SK-N-SH treated with all-trans-retinoic acid at 6 μM for 48 hours (cell line): Measurements from ENCODE around the gene TLE2.

Experiments
- ATAC-seq: fragments of 200-7000 bp; cut with Tn5 transposase; 3 replicates; pipeline ENCODE4 v1.9.1; 2020; ENCODE audit warnings: mild to moderate bottlenecking, moderate library complexity
- ARNTL ChIP-seq: fragments of 450-650 bp; formaldehyde crosslinking; IDR thresholded peaks from 2 replicates; pipeline ENCODE4 v1.5.0; 2020; ENCODE audit warnings: low read depth, mild to moderate bottlenecking, moderate library complexity, borderline replicate concordance
- BACH2 ChIP-seq: fragments of 250-450 bp; sonication (Bioruptor Pico); IDR thresholded peaks from 2 replicates; pipeline ENCODE4 v1.9.0; 2021; ENCODE audit warnings: mild to moderate bottlenecking, borderline replicate concordance
- CSDC2 ChIP-seq: fragments of 250-450 bp; sonication (Bioruptor Pico); IDR thresholded peaks from 2 replicates; pipeline ENCODE4 v1.5.0; 2020; ENCODE audit warnings: mild to moderate bottlenecking, moderate library complexity
- ESRRG ChIP-seq: fragments of 250-450 bp; sonication (Bioruptor Pico); IDR thresholded peaks from 2 replicates; pipeline ENCODE4 v1.6.1; 2021; ENCODE audit warnings: mild to moderate bottlenecking
- GLIS3 ChIP-seq: fragments of 250-450 bp; sonication (Bioruptor Pico); IDR thresholded peaks from 2 replicates; pipeline ENCODE4 v1.5.0; 2020; ENCODE audit warnings: mild to moderate bottlenecking, moderate library complexity
- ISL1 ChIP-seq: fragments of 250-450 bp; sonication (Bioruptor Pico); IDR thresholded peaks from 2 replicates; pipeline ENCODE4 v2.1.2; 2022; ENCODE audit warnings: mild to moderate bottlenecking, moderate library complexity
- OSR1 ChIP-seq: fragments of 250-450 bp; sonication (Bioruptor Pico); IDR thresholded peaks from 2 replicates; pipeline ENCODE4 v1.8.0; 2022; ENCODE audit warnings: moderate library complexity, mild to moderate bottlenecking, inconsistent platforms
- PPARA ChIP-seq: fragments of 250-450 bp; sonication (Bioruptor Pico); IDR thresholded peaks from 2 replicates; pipeline ENCODE4 v1.5.0; 2020; ENCODE audit warnings: mild to moderate bottlenecking, borderline replicate concordance
- TCF4 ChIP-seq: fragments of 250-450 bp; sonication (Bioruptor Pico); IDR thresholded peaks from 2 replicates; pipeline ENCODE4 v1.8.0; 2021; ENCODE audit warnings: mild to moderate bottlenecking, moderate library complexity, borderline replicate concordance
- TOX ChIP-seq: fragments of 250-450 bp; sonication (Bioruptor Pico); IDR thresholded peaks from 2 replicates; pipeline ENCODE4 v1.8.0; 2021; ENCODE audit warnings: mild to moderate bottlenecking, moderate library complexity, borderline replicate concordance
- ZC3H10 ChIP-seq: fragments of 250-450 bp; sonication (Bioruptor Pico); IDR thresholded peaks from 2 replicates; pipeline ENCODE4 v1.5.1; 2021; ENCODE audit warnings: mild to moderate bottlenecking, moderate library complexity
- ZFP3 ChIP-seq: fragments of 250-450 bp; sonication (Bioruptor Pico); IDR thresholded peaks from 2 replicates; pipeline ENCODE4 v1.5.0; 2020; ENCODE audit warnings: mild to moderate bottlenecking, moderate library complexity
- ZFP30 ChIP-seq: fragments of 450-650 bp; formaldehyde crosslinking; IDR thresholded peaks from 2 replicates; pipeline ENCODE4 v1.5.0; 2022; ENCODE audit warnings: mild to moderate bottlenecking, moderate library complexity
- ZNF565 ChIP-seq: fragments of 450-650 bp; formaldehyde crosslinking; conservative IDR thresholded peaks from 2 replicates; pipeline ENCODE4 v1.5.0; 2020; ENCODE audit warnings: low read depth, mild to moderate bottlenecking, moderate library complexity
- ZNF70 ChIP-seq: fragments of 450-650 bp; formaldehyde crosslinking; IDR thresholded peaks from 2 replicates; pipeline ENCODE4 v1.5.0; 2020; ENCODE audit warnings: mild to moderate bottlenecking, moderate library complexity
- TF ChIP-seq, protein P1 (sequence below): fragments of 250-450 bp; sonication (Bioruptor Pico); IDR thresholded peaks from 2 replicates; pipeline ENCODE4 v1.5.1; 2021; ENCODE audit warnings: mild to moderate bottlenecking, moderate library complexity
- TF ChIP-seq, protein P2 (sequence below): fragments of 250-450 bp; sonication (Bioruptor Pico); IDR thresholded peaks from 2 replicates; pipeline ENCODE4 v1.5.0; 2020; ENCODE audit warnings: mild to moderate bottlenecking, moderate library complexity
- TF ChIP-seq, protein P3 (sequence below): fragments of 250-450 bp; sonication (Bioruptor Pico); IDR thresholded peaks from 2 replicates; pipeline ENCODE4 v1.5.1; 2020; ENCODE audit warnings: low read depth, mild to moderate bottlenecking, moderate library complexity

TLE2 gene

DNA sequence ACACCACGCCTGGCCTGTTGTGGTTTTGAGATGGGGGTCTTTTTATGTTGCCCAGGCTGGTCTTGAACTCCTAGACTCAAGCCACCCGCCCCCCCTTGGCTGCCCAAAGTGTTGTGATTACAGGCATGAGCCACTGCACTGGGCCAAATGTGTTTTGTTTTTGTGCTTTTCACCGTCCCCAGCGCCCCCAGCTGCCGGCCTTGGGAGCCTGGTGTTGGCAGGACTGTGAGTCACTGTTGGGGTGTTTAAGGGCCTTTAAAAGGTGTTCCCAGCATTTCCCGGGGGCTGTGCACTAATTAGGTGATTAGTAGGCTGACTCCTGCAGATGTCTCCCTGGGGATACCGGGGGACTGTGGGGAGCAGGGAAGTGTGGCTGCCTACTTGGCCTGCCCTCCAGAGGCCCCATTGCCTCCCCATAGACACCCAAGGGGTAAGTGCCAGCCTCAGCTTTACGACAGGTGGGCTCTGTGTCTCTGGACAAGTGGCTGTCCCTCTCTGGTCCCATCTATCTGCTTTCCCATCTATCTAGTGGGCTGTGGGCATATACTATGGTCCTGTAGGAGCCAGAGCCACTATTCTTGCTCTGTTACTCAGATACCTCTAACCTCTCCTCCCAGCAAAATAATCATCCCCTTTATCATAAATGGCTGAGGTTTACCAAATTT lies 45.0 kb upstream of the TLE2 start:
- TF ChIP-seq ZNF70 (CRISPR knock-in tag) (no peak), PPARA (CRISPR knock-in tag) (no peak), ARNTL (CRISPR knock-in tag) (no peak), ZFP3 (CRISPR knock-in tag) (no peak), OSR1 (no peak), TOX (no peak), ZC3H10 (no peak), ISL1 (no peak), TCF4 (no peak)
- TF ChIP-seq, all 23 proteins: peak for 0
- no peak for ATAC-seq

DNA sequence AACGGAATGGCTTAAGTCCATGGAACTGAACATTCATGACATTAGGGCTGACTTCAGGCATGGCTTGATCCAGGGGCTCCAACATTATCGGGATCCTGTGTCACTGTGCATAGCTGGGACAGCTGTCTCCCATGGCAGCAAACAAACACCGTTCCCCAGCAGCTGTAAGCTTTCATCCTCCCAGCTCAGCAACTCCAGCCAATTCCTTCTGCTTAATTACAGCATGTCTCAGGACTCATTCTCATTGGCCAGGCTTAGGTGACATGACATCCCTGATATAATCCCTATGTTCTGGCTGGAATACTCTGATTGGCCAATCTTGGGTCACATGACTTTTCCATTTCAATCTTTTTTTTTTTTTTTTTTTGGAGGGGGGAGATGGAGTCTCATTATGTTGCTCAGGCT lies 44.1 kb upstream of the TLE2 start:
- ATAC-seq: peak; percentile 64
- TF ChIP-seq ZFP3 (CRISPR knock-in tag) (no peak), CSDC2 (CRISPR knock-in tag) (no peak), OSR1 (no peak), ZC3H10 (no peak), ZFP30 (no peak), PPARA (CRISPR knock-in tag) (no peak), BACH2 (CRISPR knock-in tag) (no peak), GLIS3 (CRISPR knock-in tag) (no peak), ZNF565 (CRISPR knock-in tag) (no peak), ARNTL (CRISPR knock-in tag) (no peak)
- TF ChIP-seq, protein P1, sequence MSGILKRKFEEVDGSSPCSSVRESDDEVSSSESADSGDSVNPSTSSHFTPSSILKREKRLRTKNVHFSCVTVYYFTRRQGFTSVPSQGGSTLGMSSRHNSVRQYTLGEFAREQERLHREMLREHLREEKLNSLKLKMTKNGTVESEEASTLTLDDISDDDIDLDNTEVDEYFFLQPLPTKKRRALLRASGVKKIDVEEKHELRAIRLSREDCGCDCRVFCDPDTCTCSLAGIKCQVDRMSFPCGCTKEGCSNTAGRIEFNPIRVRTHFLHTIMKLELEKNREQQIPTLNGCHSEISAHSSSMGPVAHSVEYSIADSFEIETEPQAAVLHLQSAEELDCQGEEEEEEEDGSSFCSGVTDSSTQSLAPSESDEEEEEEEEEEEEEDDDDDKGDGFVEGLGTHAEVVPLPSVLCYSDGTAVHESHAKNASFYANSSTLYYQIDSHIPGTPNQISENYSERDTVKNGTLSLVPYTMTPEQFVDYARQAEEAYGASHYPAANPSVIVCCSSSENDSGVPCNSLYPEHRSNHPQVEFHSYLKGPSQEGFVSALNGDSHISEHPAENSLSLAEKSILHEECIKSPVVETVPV (CRISPR knock-in tag): no peak
- TF ChIP-seq, protein P2, sequence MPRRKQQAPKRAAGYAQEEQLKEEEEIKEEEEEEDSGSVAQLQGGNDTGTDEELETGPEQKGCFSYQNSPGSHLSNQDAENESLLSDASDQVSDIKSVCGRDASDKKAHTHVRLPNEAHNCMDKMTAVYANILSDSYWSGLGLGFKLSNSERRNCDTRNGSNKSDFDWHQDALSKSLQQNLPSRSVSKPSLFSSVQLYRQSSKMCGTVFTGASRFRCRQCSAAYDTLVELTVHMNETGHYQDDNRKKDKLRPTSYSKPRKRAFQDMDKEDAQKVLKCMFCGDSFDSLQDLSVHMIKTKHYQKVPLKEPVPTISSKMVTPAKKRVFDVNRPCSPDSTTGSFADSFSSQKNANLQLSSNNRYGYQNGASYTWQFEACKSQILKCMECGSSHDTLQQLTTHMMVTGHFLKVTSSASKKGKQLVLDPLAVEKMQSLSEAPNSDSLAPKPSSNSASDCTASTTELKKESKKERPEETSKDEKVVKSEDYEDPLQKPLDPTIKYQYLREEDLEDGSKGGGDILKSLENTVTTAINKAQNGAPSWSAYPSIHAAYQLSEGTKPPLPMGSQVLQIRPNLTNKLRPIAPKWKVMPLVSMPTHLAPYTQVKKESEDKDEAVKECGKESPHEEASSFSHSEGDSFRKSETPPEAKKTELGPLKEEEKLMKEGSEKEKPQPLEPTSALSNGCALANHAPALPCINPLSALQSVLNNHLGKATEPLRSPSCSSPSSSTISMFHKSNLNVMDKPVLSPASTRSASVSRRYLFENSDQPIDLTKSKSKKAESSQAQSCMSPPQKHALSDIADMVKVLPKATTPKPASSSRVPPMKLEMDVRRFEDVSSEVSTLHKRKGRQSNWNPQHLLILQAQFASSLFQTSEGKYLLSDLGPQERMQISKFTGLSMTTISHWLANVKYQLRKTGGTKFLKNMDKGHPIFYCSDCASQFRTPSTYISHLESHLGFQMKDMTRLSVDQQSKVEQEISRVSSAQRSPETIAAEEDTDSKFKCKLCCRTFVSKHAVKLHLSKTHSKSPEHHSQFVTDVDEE (CRISPR knock-in tag): no peak

DNA sequence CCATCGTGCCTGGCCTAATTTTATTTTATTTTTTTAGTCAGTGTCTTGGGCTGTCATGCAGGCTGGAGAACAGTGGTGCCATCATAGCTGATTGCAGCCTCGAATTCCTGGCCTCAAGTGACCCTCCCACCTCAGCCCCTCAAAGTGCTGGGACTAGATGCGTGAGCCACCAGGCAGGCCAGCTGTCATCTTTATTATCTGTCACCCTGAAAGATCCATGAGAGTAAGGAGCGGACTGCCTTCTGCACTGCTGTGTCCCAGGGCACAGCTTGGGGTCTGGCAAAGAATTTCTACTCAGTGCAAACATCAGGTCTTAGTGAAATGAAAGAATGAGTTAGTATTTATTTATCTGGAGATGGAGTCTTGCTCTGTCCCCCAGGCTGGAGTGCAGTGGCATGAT lies 42.7 kb upstream of the TLE2 start:
- no peak for ATAC-seq
- no peak for TF ChIP-seq ZNF70 (CRISPR knock-in tag)
- TF ChIP-seq ESRRG (CRISPR knock-in tag): no peak
- TF ChIP-seq OSR1: no peak
- no peak for TF ChIP-seq PPARA (CRISPR knock-in tag)
- TF ChIP-seq GLIS3 (CRISPR knock-in tag): no peak
- TF ChIP-seq, protein P2 (CRISPR knock-in tag): no peak
- TF ChIP-seq, protein P3, sequence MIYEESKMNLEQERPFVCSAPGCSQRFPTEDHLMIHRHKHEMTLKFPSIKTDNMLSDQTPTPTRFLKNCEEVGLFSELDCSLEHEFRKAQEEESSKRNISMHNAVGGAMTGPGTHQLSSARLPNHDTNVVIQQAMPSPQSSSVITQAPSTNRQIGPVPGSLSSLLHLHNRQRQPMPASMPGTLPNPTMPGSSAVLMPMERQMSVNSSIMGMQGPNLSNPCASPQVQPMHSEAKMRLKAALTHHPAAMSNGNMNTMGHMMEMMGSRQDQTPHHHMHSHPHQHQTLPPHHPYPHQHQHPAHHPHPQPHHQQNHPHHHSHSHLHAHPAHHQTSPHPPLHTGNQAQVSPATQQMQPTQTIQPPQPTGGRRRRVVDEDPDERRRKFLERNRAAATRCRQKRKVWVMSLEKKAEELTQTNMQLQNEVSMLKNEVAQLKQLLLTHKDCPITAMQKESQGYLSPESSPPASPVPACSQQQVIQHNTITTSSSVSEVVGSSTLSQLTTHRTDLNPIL: no peak
- TF ChIP-seq, protein P1 (CRISPR knock-in tag): no peak
- no peak for TF ChIP-seq ZC3H10
